Measurements from ENCODE around the gene MRPS25.

MRPS25 gene

GRCh38 chr3:15033103-15033502 lies 32.0 kb downstream of the MRPS25 start:
- Histone ChIP-seq H3K27ac (ENCODE audit: low read depth, low read length, poor library complexity, severe bottlenecking) (no peak overlapping the region), H3K9ac (ENCODE audit: low read length) (no peak overlapping the region), H3K27me3 (ENCODE audit: insufficient read depth, low read length) (no peaks in the 10 kb centered on the region), H3K79me2 (ENCODE audit: insufficient read depth, low read length) (no peaks in the 10 kb centered on the region), H3K9me2 (ENCODE audit: low read depth, low read length) (no peaks in the 10 kb centered on the region), H3F3A (ENCODE audit: insufficient read depth, low read length) (no peaks in the 10 kb centered on the region), H3K4me2 (ENCODE audit: low read length) (no peak overlapping the region), H3K4me3 (ENCODE audit: low read depth, low read length, poor library complexity, severe bottlenecking) (no peak overlapping the region), H3K4me1 (ENCODE audit: insufficient read depth, low read length, severe bottlenecking) (no peaks in the 10 kb centered on the region), H3K36me3 (ENCODE audit: insufficient read depth, low read length) (peaks cover 74% of the 10 kb centered on the region), H4K20me1 (ENCODE audit: insufficient read depth, low read length) (no peaks in the 10 kb centered on the region), H3K9me3 (ENCODE audit: low read length) (no peaks in the 10 kb centered on the region), H2AFZ (ENCODE audit: low read length) (no peak overlapping the region)
- TF ChIP-seq CTCF (IDR thresholded peaks at IDR 0.05; ENCODE audit: low read length) = no peak
- no peak for TF ChIP-seq EZH2 (IDR thresholded peaks at IDR 0.05; ENCODE audit: borderline replicate concordance, low read length)

GRCh38 chr3:15032650-15033049 lies 32.5 kb downstream of the MRPS25 start:
- no peak overlapping the region for H2AFZ ChIP-seq (ENCODE audit: low read length)
- H3K9ac ChIP-seq (ENCODE audit: low read length) = no peak overlapping the region
- no peak overlapping the region for H3K4me2 ChIP-seq (ENCODE audit: low read length)
- H3K36me3 ChIP-seq (ENCODE audit: insufficient read depth, low read length) = peaks cover 71% of the 10 kb centered on the region
- H3K4me3 ChIP-seq (ENCODE audit: low read depth, low read length, poor library complexity, severe bottlenecking) = no peak overlapping the region
- no peaks in the 10 kb centered on the region for H3K4me1 ChIP-seq (ENCODE audit: insufficient read depth, low read length, severe bottlenecking)
- no peaks in the 10 kb centered on the region for H3K9me3 ChIP-seq (ENCODE audit: low read length)
- H3K79me2 ChIP-seq (ENCODE audit: insufficient read depth, low read length) = no peaks in the 10 kb centered on the region
- TF ChIP-seq CTCF (IDR thresholded peaks at IDR 0.05; ENCODE audit: low read length) (no peak), EZH2 (IDR thresholded peaks at IDR 0.05; ENCODE audit: borderline replicate concordance, low read length) (no peak)
- no peaks in the 10 kb centered on the region for H4K20me1 ChIP-seq (ENCODE audit: insufficient read depth, low read length)
- no peaks in the 10 kb centered on the region for H3K27me3 ChIP-seq (ENCODE audit: insufficient read depth, low read length)
- no peak overlapping the region for H3K27ac ChIP-seq (ENCODE audit: low read depth, low read length, poor library complexity, severe bottlenecking)
- no peaks in the 10 kb centered on the region for H3K9me2 ChIP-seq (ENCODE audit: low read depth, low read length)
- no peaks in the 10 kb centered on the region for H3F3A ChIP-seq (ENCODE audit: insufficient read depth, low read length)

- Histone ChIP-seq H3K4me3 (ENCODE audit: low read depth, low read length, poor library complexity, severe bottlenecking) (no peak overlapping the region), H4K20me1 (ENCODE audit: insufficient read depth, low read length) (no peaks in the 10 kb centered on the region), H3K9me3 (ENCODE audit: low read length) (no peaks in the 10 kb centered on the region), H3K9ac (ENCODE audit: low read length) (no peak overlapping the region), H3K4me2 (ENCODE audit: low read length) (no peak overlapping the region), H3K79me2 (ENCODE audit: insufficient read depth, low read length) (no peaks in the 10 kb centered on the region), H3K9me2 (ENCODE audit: low read depth, low read length) (no peaks in the 10 kb centered on the region), H3K36me3 (ENCODE audit: insufficient read depth, low read length) (peaks cover 65% of the 10 kb centered on the region), H3K27me3 (ENCODE audit: insufficient read depth, low read length) (no peaks in the 10 kb centered on the region), H3F3A (ENCODE audit: insufficient read depth, low read length) (no peaks in the 10 kb centered on the region), H2AFZ (ENCODE audit: low read length) (no peak overlapping the region), H3K4me1 (ENCODE audit: insufficient read depth, low read length, severe bottlenecking) (no peaks in the 10 kb centered on the region), H3K27ac (ENCODE audit: low read depth, low read length, poor library complexity, severe bottlenecking) (no peak overlapping the region)
- no peak for TF ChIP-seq CTCF (IDR thresholded peaks at IDR 0.05; ENCODE audit: low read length)
- no peak for TF ChIP-seq EZH2 (IDR thresholded peaks at IDR 0.05; ENCODE audit: borderline replicate concordance, low read length)
These were observed 35.5 kb downstream of the MRPS25 start for GRCh38 chr3:15029625-15030024.
